SK-N-SH (cell line): Measurements from ENCODE around the gene OSBPL8. TPM values are rescaled to one million over a fixed set of nuclear protein-coding genes. Genes with fewer than 3 reads are reported as not detected.
A peak's percentile ranks its signal among the peaks of the same experiment; 100 is the strongest.

Experiments
- CTCF ChIA-PET: fragments of 300-600, 350-600 bp; formaldehyde crosslinking; extraction: SDS; loops from one replicate; lab custom pipeline; 2021; lab: Yijun Ruan, JAX
- POLR2A ChIA-PET: fragments of 350-600 bp; sonication (Branson Sonifier 250); formaldehyde crosslinking; extraction: SDS; loops from one replicate; lab custom pipeline; 2020; ENCODE audit warnings: antibody characterized with exemption, inconsistent platforms; lab: Yijun Ruan, JAX
- DNase-seq: peaks from one replicate; pipeline ENCODE4 v3.0.0; 2012
- H2AFZ ChIP-seq: fragments of 200-600 bp; sonication (generic); 2 replicates; pipeline ENCODE4 v1.8.1; 2016; ENCODE audit warnings: antibody characterized with exemption, mild to moderate bottlenecking, low read depth
- H3F3A ChIP-seq: fragments of 200-600 bp; sonication (generic); replicated peaks from 2 replicates; pipeline ENCODE3; 2016; ENCODE audit warnings: antibody characterized with exemption, mild to moderate bottlenecking; ENCODE audit not compliant: insufficient read depth
- H3K27ac ChIP-seq, 2 experiments: fragments of 200-500 bp in 1 of 2; fragments of 200-600 bp in 1 of 2; sonication (Bioruptor generic) in 1 of 2; sonication (generic), shearing (Covaris generic) in 1 of 2; 2 replicates each; pipeline versions ENCODE4 v1.5.1 to v1.6.1; 2014 to 2016; ENCODE audit warnings: low read depth in 2 of 2, inconsistent platforms in 1 of 2, low read length in 1 of 2, mild to moderate bottlenecking in 1 of 2, mixed read lengths in 1 of 2
- H3K27me3 ChIP-seq: fragments of 200-600 bp; sonication (generic), shearing (Covaris generic); 2 replicates; pipeline ENCODE4 v1.6.1; 2016; ENCODE audit warnings: mixed run types; ENCODE audit not compliant: insufficient read depth
- H3K36me3 ChIP-seq, 2 experiments: fragments of 200-500 bp in 1 of 2; fragments of 200-600 bp in 1 of 2; sonication (Bioruptor generic) in 1 of 2; sonication (generic) in 1 of 2; replicated peaks in 1 of 2; 2 replicates each; pipeline versions ENCODE3 to v1.5.1; 2014 to 2016; ENCODE audit warnings: low read length in 1 of 2, mild to moderate bottlenecking in 1 of 2; ENCODE audit not compliant: insufficient read depth in 2 of 2, control insufficient read depth in 1 of 2
- H3K4me1 ChIP-seq, 2 experiments: fragments of 200-500 bp in 1 of 2; fragments of 200-600 bp in 1 of 2; sonication (Bioruptor generic) in 1 of 2; sonication (generic), shearing (Covaris generic) in 1 of 2; 2 replicates each; pipeline versions ENCODE4 v1.5.1 to v1.6.1; 2014 to 2016; ENCODE audit warnings: low read depth in 1 of 2, low read length in 1 of 2, mixed run types in 1 of 2; ENCODE audit not compliant: insufficient read depth in 2 of 2, control insufficient read depth in 1 of 2
- H3K4me2 ChIP-seq: fragments of 200-600 bp; sonication (generic), shearing (Covaris generic); 2 replicates; pipeline ENCODE4 v1.6.1; 2017; ENCODE audit warnings: mixed run types
- H3K4me3 ChIP-seq, 2 experiments: fragments of 200-500 bp in 1 of 2; fragments of 200-600 bp in 1 of 2; sonication (Bioruptor generic) in 1 of 2; sonication (generic), shearing (Covaris generic) in 1 of 2; 2 replicates each; pipeline versions ENCODE4 v1.5.1 to v1.8.1; 2014 to 2016; ENCODE audit warnings: low read depth in 2 of 2, inconsistent platforms in 1 of 2, low read length in 1 of 2, mild to moderate bottlenecking in 1 of 2, mixed read lengths in 1 of 2, moderate library complexity in 1 of 2
- H3K79me2 ChIP-seq: fragments of 200-600 bp; sonication (generic); 2 replicates; pipeline ENCODE4 v1.8.1; 2017; ENCODE audit warnings: mild to moderate bottlenecking; ENCODE audit not compliant: insufficient read depth
- H3K9ac ChIP-seq: fragments of 200-600 bp; sonication (generic); 2 replicates; pipeline ENCODE4 v1.6.1; 2017; ENCODE audit warnings: mixed run types
- H3K9me2 ChIP-seq: fragments of 200-600 bp; sonication (generic); 2 replicates; pipeline ENCODE4 v1.6.1; 2017; ENCODE audit warnings: mixed run types
- H3K9me3 ChIP-seq: fragments of 200-600 bp; sonication (generic); 2 replicates; pipeline ENCODE4 v1.6.1; 2017; ENCODE audit warnings: mixed run types, mild to moderate bottlenecking, moderate library complexity
- H4K20me1 ChIP-seq: fragments of 200-600 bp; sonication (generic); 2 replicates; pipeline ENCODE4 v1.6.1; 2017; ENCODE audit warnings: mild to moderate bottlenecking, mixed run types; ENCODE audit not compliant: insufficient read depth
- CHD2 ChIP-seq: fragments of 150-350 bp; IDR thresholded peaks from 2 replicates; pipeline ENCODE4 v1.6.1; 2018; ENCODE audit warnings: low read length; ENCODE audit not compliant: partially characterized antibody
- FOSL2 ChIP-seq: IDR thresholded peaks from 2 replicates; pipeline ENCODE4 v1.4.0; 2012; ENCODE audit warnings: low read depth, mild to moderate bottlenecking, moderate library complexity, borderline replicate concordance
- GABPA ChIP-seq: IDR thresholded peaks from 2 replicates; pipeline ENCODE4 v1.4.0; 2012; ENCODE audit warnings: low read depth, mild to moderate bottlenecking
- GATA2 ChIP-seq: sonication (generic); formaldehyde crosslinking; IDR thresholded peaks from 2 replicates; pipeline ENCODE4 v1.5.0; 2020; ENCODE audit warnings: mild to moderate bottlenecking, missing genetic modification reagents
- JUND ChIP-seq: IDR thresholded peaks from 2 replicates; pipeline ENCODE4 v1.4.0; 2012
- MEF2A ChIP-seq: IDR thresholded peaks from 2 replicates; pipeline ENCODE4 v1.4.0; 2012; ENCODE audit warnings: low read depth, borderline replicate concordance
- MXI1 ChIP-seq: IDR thresholded peaks from 2 replicates; pipeline ENCODE4 v1.6.1; 2012; ENCODE audit warnings: mild to moderate bottlenecking, low read depth, low read length, improper control_type of control experiment
- RCOR1 ChIP-seq: fragments of 150-350 bp; IDR thresholded peaks from 2 replicates; pipeline ENCODE4 v1.6.1; 2017; ENCODE audit warnings: antibody characterized with exemption, low read length
- TAF1 ChIP-seq: IDR thresholded peaks from 2 replicates; pipeline ENCODE4 v1.6.1; 2012; ENCODE audit warnings: low read depth, mild to moderate bottlenecking, low read length, moderate library complexity, borderline replicate concordance
- TCF12 ChIP-seq: IDR thresholded peaks from 2 replicates; pipeline ENCODE4 v1.4.0; 2012
- WGBS: methylation state at CpG from one replicate; pipeline ENCODE4 v1.1.6; 2017; ENCODE audit warnings: low lambda C conversion rate; 5-methylcytosine and 5-hydroxymethylcytosine counted together
- polyA plus RNA-seq, 3 experiments: library from polyadenylated mRNA; depleted of rRNA; stranded (reverse); fragments of >200 nt; gene quantifications; 2 replicates each; pipeline ENCODE4 v1.2.3, GENCODE V29; 2012

OSBPL8 gene
- polyA plus RNA-seq, 1 of the 3 experiments (the other 2 are of a cell fraction) = 10.6 TPM

GRCh38 chr12:76426160-76426559 is 133.4 kb downstream of the OSBPL8 start (continued):
- TF ChIP-seq GABPA = no peak

GRCh38 chr12:76424941-76425340 is 134.6 kb downstream of the OSBPL8 start:
- WGBS = 84% methylated on average over 1 of the region's 1 CpG
- peaks cover 12% of the 10 kb centered on the region for H3F3A ChIP-seq
- TF ChIP-seq TCF12 (no peak), MEF2A (no peak)
- ChIA-PET POLR2A (no interaction called here), CTCF (no interaction called here)
- H3K27me3 ChIP-seq = no peaks in the 10 kb centered on the region
- DNase-seq = no peak
- H3K9ac ChIP-seq = no peak overlapping the region
- H3K4me3 ChIP-seq = no peak overlapping the region
- no peak overlapping the region for H2AFZ ChIP-seq
- H4K20me1 ChIP-seq = no peaks in the 10 kb centered on the region
- H3K4me1 ChIP-seq = peaks cover 9 to 12% of the 10 kb centered on the region in 2 experiments; a peak in 2 of 4 replicates
- H3K36me3 ChIP-seq = peaks cover 0 to 27% of the 10 kb centered on the region in 2 experiments
- no peak overlapping the region for H3K4me2 ChIP-seq
- H3K27ac ChIP-seq = no peak overlapping the region
- no peaks in the 10 kb centered on the region for H3K9me2 ChIP-seq
- peaks cover 22% of the 10 kb centered on the region for H3K9me3 ChIP-seq
- H3K79me2 ChIP-seq = peaks cover 87% of the 10 kb centered on the region

- no peaks in the 10 kb centered on the region for H3K9me2 ChIP-seq
- H3K4me1 ChIP-seq = peaks cover 11 to 18% of the 10 kb centered on the region in 2 experiments; a peak in 2 of 4 replicates
- ChIA-PET POLR2A (no interaction called here), CTCF (interaction anchor here (0.8 to 1.5 kb wide), 5 partner anchors 15 to 75 kb away, joined by 3 to 6 read pairs (median 4); partner anchors contain the start of gene BBS10)
- peak; percentile 5 for DNase-seq
- H3K9ac ChIP-seq = peak overlapping the region; percentile 34; the same call in 1 of the 2 replicates
- TF ChIP-seq RCOR1 = no peak
- TF ChIP-seq JUND = 0 out of 2 replicates have a peak, but pooled peaks have one; percentile 33
- no peak for TF ChIP-seq CHD2
- 0 out of 2 replicates have a peak, but pooled peaks have one; percentile 37 for TF ChIP-seq MXI1
- peak; percentile 46; the same call in 1 of the 2 replicates for TF ChIP-seq GATA2 (CRISPR knock-in tag)
- TF ChIP-seq TCF12 = peak; percentile 15; the same call in 1 of the 2 replicates
- peak; percentile 30; the same call in 1 of the 2 replicates for TF ChIP-seq FOSL2
- TF ChIP-seq TAF1 = no peak
- H3K36me3 ChIP-seq = peaks cover 0 to 22% of the 10 kb centered on the region in 2 experiments
- no peaks in the 10 kb centered on the region for H4K20me1 ChIP-seq
- WGBS = 45% methylated on average over 9 of the region's 9 CpGs
- peak overlapping the region; percentile 48 to 91 for H3K27ac ChIP-seq
- H3K27me3 ChIP-seq = no peaks in the 10 kb centered on the region
- H3K4me2 ChIP-seq = peak overlapping the region; percentile 64
- H3K79me2 ChIP-seq = peaks cover 79% of the 10 kb centered on the region
- peaks cover 22% of the 10 kb centered on the region for H3K9me3 ChIP-seq
- H3K4me3 ChIP-seq = peak overlapping the region; percentile 39 to 51
- H2AFZ ChIP-seq = peak overlapping the region; percentile 19; the same call in 1 of the 2 replicates
- peaks cover 3% of the 10 kb centered on the region for H3F3A ChIP-seq
These were observed 136.8 kb downstream of the OSBPL8 start for GRCh38 chr12:76422543-76423438.
